Neural cell (in vitro differentiated cells): ENCODE data around the gene SLC8A1. TPM values are rescaled to one million over a fixed set of nuclear protein-coding genes. Genes with fewer than 3 reads are reported as not detected.

ENCODE experiments used
- H2AFZ ChIP-seq: fragments of 200-600, 300-800 bp; sonication (generic), shearing (Covaris generic); 2 replicates; pipeline ENCODE4 v1.6.0; 2014; ENCODE audit warnings: low read depth, mild to moderate bottlenecking, antibody characterized with exemption, low read length, moderate library complexity
- H3F3A ChIP-seq: fragments of 200-600 bp; shearing (Covaris generic); 2 replicates; pipeline ENCODE4 v1.6.1; 2016; ENCODE audit warnings: mild to moderate bottlenecking, moderate library complexity, mixed read lengths, antibody characterized with exemption, low read length; ENCODE audit not compliant: insufficient read depth, poor library complexity, severe bottlenecking
- H3K27ac ChIP-seq: fragments of 200-600, 300-800 bp; sonication (generic), shearing (Covaris generic); 2 replicates; pipeline ENCODE4 v1.5.1; 2014; ENCODE audit warnings: mild to moderate bottlenecking, low read length, moderate library complexity
- H3K27me3 ChIP-seq: fragments of 300-800, 200-600 bp; sonication (generic), shearing (Covaris generic); 2 replicates; pipeline ENCODE4 v1.6.0; 2014; ENCODE audit warnings: mild to moderate bottlenecking, low read depth, low read length, moderate library complexity; ENCODE audit not compliant: insufficient read depth
- H3K36me3 ChIP-seq: fragments of 300-800, 200-600 bp; sonication (generic), shearing (Covaris generic); 2 replicates; pipeline ENCODE4 v1.5.1; 2014; ENCODE audit warnings: mild to moderate bottlenecking, antibody characterized with exemption, low read length, moderate library complexity; ENCODE audit not compliant: insufficient read depth
- H3K4me2 ChIP-seq: fragments of 300-800, 200-600 bp; sonication (generic), shearing (Covaris generic); 2 replicates; pipeline ENCODE4 v1.6.0; 2014; ENCODE audit warnings: mild to moderate bottlenecking, low read length
- H3K4me3 ChIP-seq: fragments of 300-800, 200-600 bp; sonication (generic), shearing (Covaris generic); 2 replicates; pipeline ENCODE4 v1.5.1; 2014; ENCODE audit warnings: mild to moderate bottlenecking, low read length, moderate library complexity
- H3K79me2 ChIP-seq: fragments of 200-600 bp; shearing (Covaris generic); replicated peaks from 2 replicates; pipeline ENCODE4 v1.6.0; 2014; ENCODE audit warnings: mild to moderate bottlenecking, low read length, moderate library complexity; ENCODE audit not compliant: insufficient read depth
- H3K9ac ChIP-seq: fragments of 300-800, 200-600 bp; sonication (generic), shearing (Covaris generic); 2 replicates; pipeline ENCODE4 v1.6.1; 2016; ENCODE audit warnings: mild to moderate bottlenecking, low read length, mixed read lengths
- H3K9me2 ChIP-seq: fragments of 200-600 bp; shearing (Covaris generic); 2 replicates; pipeline ENCODE4 v1.6.1; 2016; ENCODE audit warnings: mild to moderate bottlenecking, low read length, mixed read lengths; ENCODE audit not compliant: insufficient read depth
- H3K9me3 ChIP-seq: fragments of 200-600, 300-800 bp; sonication (generic), shearing (Covaris generic); 2 replicates; pipeline ENCODE4 v1.6.1; 2016; ENCODE audit warnings: mild to moderate bottlenecking, mixed run types, low read length, moderate library complexity, mixed read lengths
- H4K20me1 ChIP-seq: fragments of 200-600 bp; shearing (Covaris generic); 2 replicates; pipeline ENCODE4 v1.6.1; 2016; ENCODE audit warnings: mild to moderate bottlenecking, mixed run types; ENCODE audit not compliant: insufficient read depth
- EP300 ChIP-seq: fragments of 450-650 bp; conservative IDR thresholded peaks from 2 replicates; pipeline ENCODE4 v1.6.1; 2014; ENCODE audit warnings: antibody characterized with exemption, mild to moderate bottlenecking, moderate library complexity; ENCODE audit not compliant: poor library complexity, severe bottlenecking
- EZH2 ChIP-seq: fragments of 200-600, 300-800 bp; shearing (Covaris generic), sonication (generic); IDR thresholded peaks from 2 replicates; pipeline ENCODE4 v1.6.1; 2014; ENCODE audit warnings: antibody characterized with exemption, low read length, borderline replicate concordance, mild to moderate bottlenecking; ENCODE audit not compliant: insufficient read depth, poor library complexity, severe bottlenecking
- MXI1 ChIP-seq: fragments of 450-650 bp; conservative IDR thresholded peaks from 2 replicates; pipeline ENCODE4 v1.6.1; 2014; ENCODE audit warnings: antibody characterized with exemption, mild to moderate bottlenecking; ENCODE audit not compliant: poor library complexity, severe bottlenecking
- POLR2AphosphoS5 ChIP-seq: IDR thresholded peaks from 2 replicates; pipeline ENCODE4 v1.6.1; 2012
- RAD21 ChIP-seq: fragments of 450-650 bp; conservative IDR thresholded peaks from 2 replicates; pipeline ENCODE4 v1.6.1; 2014; ENCODE audit warnings: antibody characterized with exemption, mild to moderate bottlenecking, moderate library complexity
- SMC3 ChIP-seq: fragments of 450-650 bp; conservative IDR thresholded peaks from 2 replicates; pipeline ENCODE4 v1.6.1; 2014; ENCODE audit warnings: antibody characterized with exemption, mild to moderate bottlenecking, moderate library complexity; ENCODE audit not compliant: poor library complexity
- TAF1 ChIP-seq: IDR thresholded peaks from 2 replicates; pipeline ENCODE4 v1.6.1; 2012; ENCODE audit warnings: low read depth
- polyA plus RNA-seq: library from polyadenylated mRNA; depleted of rRNA; stranded (reverse); fragments of >200 nt; gene quantifications from 2 replicates; pipeline ENCODE4 v1.2.3, GENCODE V29; 2014
- TF ChIP-seq, protein P1 (sequence below): fragments of 450-650 bp; IDR thresholded peaks from 2 replicates; pipeline ENCODE4 v1.5.1; 2014; ENCODE audit warnings: antibody characterized with exemption, mild to moderate bottlenecking, moderate library complexity; ENCODE audit not compliant: poor library complexity, severe bottlenecking
- TF ChIP-seq, protein P2 (sequence below): IDR thresholded peaks from 2 replicates; pipeline ENCODE4 v1.6.1; 2012; ENCODE audit warnings: borderline replicate concordance

Gene SLC8A1
- polyA plus RNA-seq, 1 donor from 2014 or later = 18.7 TPM

DNA sequence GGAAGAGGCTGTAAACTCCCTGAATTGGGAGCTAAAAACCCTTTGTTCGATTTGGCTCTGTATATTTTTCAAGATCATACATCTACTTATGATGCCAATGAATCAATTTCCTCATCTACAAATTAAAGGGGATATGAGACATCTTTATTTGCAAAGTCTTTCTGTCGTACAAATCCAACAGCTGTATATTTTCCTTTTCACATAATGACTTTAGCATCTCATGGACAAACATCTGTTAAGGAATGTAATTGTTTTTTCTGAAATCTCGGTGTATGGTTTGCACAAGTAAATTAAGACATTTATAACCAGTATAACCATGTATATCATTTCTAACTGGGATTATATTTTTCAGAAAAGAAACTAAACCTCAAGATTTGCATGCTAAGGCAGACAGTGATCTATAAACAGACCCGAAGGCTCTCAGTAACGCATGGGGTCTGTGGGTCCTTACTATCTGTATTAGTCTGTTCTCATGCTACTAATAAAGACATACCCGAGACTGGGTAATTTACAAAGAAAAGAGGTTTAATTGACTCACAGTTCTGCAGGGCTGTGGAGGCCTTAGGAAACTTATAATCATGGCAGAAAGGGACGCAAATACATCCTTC is 130.8 kb downstream of the SLC8A1 start:
- Histone ChIP-seq H3F3A (no peaks in the 10 kb centered on the region), H4K20me1 (no peaks in the 10 kb centered on the region), H3K9me3 (no peaks in the 10 kb centered on the region), H2AFZ (no peak overlapping the region), H3K4me2 (no peak overlapping the region), H3K9ac (no peak overlapping the region), H3K36me3 (no peaks in the 10 kb centered on the region), H3K9me2 (no peaks in the 10 kb centered on the region), H3K27me3 (no peaks in the 10 kb centered on the region), H3K27ac (no peak overlapping the region), H3K4me3 (no peak overlapping the region), H3K79me2 (peaks cover 3% of the 10 kb centered on the region)
- no peak for TF ChIP-seq TAF1
- TF ChIP-seq, protein P1, sequence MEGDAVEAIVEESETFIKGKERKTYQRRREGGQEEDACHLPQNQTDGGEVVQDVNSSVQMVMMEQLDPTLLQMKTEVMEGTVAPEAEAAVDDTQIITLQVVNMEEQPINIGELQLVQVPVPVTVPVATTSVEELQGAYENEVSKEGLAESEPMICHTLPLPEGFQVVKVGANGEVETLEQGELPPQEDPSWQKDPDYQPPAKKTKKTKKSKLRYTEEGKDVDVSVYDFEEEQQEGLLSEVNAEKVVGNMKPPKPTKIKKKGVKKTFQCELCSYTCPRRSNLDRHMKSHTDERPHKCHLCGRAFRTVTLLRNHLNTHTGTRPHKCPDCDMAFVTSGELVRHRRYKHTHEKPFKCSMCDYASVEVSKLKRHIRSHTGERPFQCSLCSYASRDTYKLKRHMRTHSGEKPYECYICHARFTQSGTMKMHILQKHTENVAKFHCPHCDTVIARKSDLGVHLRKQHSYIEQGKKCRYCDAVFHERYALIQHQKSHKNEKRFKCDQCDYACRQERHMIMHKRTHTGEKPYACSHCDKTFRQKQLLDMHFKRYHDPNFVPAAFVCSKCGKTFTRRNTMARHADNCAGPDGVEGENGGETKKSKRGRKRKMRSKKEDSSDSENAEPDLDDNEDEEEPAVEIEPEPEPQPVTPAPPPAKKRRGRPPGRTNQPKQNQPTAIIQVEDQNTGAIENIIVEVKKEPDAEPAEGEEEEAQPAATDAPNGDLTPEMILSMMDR = no peak
- TF ChIP-seq SMC3 = no peak
- no peak for TF ChIP-seq EZH2
- no peak for TF ChIP-seq RAD21
- TF ChIP-seq, protein P2, sequence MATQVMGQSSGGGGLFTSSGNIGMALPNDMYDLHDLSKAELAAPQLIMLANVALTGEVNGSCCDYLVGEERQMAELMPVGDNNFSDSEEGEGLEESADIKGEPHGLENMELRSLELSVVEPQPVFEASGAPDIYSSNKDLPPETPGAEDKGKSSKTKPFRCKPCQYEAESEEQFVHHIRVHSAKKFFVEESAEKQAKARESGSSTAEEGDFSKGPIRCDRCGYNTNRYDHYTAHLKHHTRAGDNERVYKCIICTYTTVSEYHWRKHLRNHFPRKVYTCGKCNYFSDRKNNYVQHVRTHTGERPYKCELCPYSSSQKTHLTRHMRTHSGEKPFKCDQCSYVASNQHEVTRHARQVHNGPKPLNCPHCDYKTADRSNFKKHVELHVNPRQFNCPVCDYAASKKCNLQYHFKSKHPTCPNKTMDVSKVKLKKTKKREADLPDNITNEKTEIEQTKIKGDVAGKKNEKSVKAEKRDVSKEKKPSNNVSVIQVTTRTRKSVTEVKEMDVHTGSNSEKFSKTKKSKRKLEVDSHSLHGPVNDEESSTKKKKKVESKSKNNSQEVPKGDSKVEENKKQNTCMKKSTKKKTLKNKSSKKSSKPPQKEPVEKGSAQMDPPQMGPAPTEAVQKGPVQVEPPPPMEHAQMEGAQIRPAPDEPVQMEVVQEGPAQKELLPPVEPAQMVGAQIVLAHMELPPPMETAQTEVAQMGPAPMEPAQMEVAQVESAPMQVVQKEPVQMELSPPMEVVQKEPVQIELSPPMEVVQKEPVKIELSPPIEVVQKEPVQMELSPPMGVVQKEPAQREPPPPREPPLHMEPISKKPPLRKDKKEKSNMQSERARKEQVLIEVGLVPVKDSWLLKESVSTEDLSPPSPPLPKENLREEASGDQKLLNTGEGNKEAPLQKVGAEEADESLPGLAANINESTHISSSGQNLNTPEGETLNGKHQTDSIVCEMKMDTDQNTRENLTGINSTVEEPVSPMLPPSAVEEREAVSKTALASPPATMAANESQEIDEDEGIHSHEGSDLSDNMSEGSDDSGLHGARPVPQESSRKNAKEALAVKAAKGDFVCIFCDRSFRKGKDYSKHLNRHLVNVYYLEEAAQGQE = no peak
- no peak for TF ChIP-seq POLR2AphosphoS5
- no peak for TF ChIP-seq MXI1
- TF ChIP-seq EP300 = no peak

DNA sequence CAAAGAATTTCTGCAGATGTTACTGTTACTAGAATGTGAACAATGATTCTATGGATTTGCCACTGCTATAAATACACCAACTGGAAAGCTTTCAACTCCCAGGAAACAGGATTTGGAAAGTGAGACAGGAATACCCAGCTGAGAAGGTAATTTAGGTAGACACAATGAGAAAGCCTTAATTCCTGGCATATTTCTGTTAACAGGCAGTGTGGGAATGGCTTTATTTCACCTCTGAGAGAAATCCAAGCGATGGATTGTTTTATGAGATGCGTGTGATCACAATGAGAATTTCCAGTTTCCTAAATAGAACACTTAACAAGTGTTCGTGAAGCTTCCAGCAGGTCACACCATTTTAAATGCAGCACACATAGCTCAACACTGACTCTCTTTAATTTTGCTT is 133.0 kb downstream of the SLC8A1 start:
- H3K4me3 ChIP-seq = no peak overlapping the region
- H3K79me2 ChIP-seq = peaks cover 3% of the 10 kb centered on the region
- H3K4me2 ChIP-seq = no peak overlapping the region
- no peak overlapping the region for H3K9ac ChIP-seq
- H3K36me3 ChIP-seq = no peaks in the 10 kb centered on the region
- no peaks in the 10 kb centered on the region for H4K20me1 ChIP-seq
- no peaks in the 10 kb centered on the region for H3F3A ChIP-seq
- H3K27ac ChIP-seq = no peak overlapping the region
- H2AFZ ChIP-seq = no peak overlapping the region
- H3K9me3 ChIP-seq = no peaks in the 10 kb centered on the region
- no peaks in the 10 kb centered on the region for H3K9me2 ChIP-seq
- no peaks in the 10 kb centered on the region for H3K27me3 ChIP-seq
- TF ChIP-seq TAF1 (no peak), RAD21 (no peak), EZH2 (no peak), MXI1 (no peak), SMC3 (no peak), EP300 (no peak), POLR2AphosphoS5 (no peak)
- TF ChIP-seq, protein P2 = no peak
- TF ChIP-seq, protein P1 = no peak
